SK-N-SH (cell line): ENCODE measurements around the gene KCNT1. TPM values are rescaled to one million over a fixed set of nuclear protein-coding genes. Genes with fewer than 3 reads are reported as not detected.

Experiments
- CTCF ChIA-PET: fragments of 300-600, 350-600 bp; formaldehyde crosslinking; extraction: SDS; loops from one replicate; lab custom pipeline; 2021; lab: Yijun Ruan, JAX
- POLR2A ChIA-PET: fragments of 350-600 bp; sonication (Branson Sonifier 250); formaldehyde crosslinking; extraction: SDS; loops from one replicate; lab custom pipeline; 2020; ENCODE audit warnings: antibody characterized with exemption, inconsistent platforms; lab: Yijun Ruan, JAX
- DNase-seq: peaks from one replicate; pipeline ENCODE4 v3.0.0; 2012
- H2AFZ ChIP-seq: fragments of 200-600 bp; sonication (generic); 2 replicates; pipeline ENCODE4 v1.8.1; 2016; ENCODE audit warnings: antibody characterized with exemption, mild to moderate bottlenecking, low read depth
- H3F3A ChIP-seq: fragments of 200-600 bp; sonication (generic); replicated peaks from 2 replicates; pipeline ENCODE3; 2016; ENCODE audit warnings: antibody characterized with exemption, mild to moderate bottlenecking; ENCODE audit not compliant: insufficient read depth
- H3K27ac ChIP-seq, 2 experiments: fragments of 200-500 bp in 1 of 2; fragments of 200-600 bp in 1 of 2; sonication (Bioruptor generic) in 1 of 2; sonication (generic), shearing (Covaris generic) in 1 of 2; 2 replicates each; pipeline versions ENCODE4 v1.5.1 to v1.6.1; 2014 to 2016; ENCODE audit warnings: low read depth in 2 of 2, inconsistent platforms in 1 of 2, low read length in 1 of 2, mild to moderate bottlenecking in 1 of 2, mixed read lengths in 1 of 2
- H3K27me3 ChIP-seq: fragments of 200-600 bp; sonication (generic), shearing (Covaris generic); 2 replicates; pipeline ENCODE4 v1.6.1; 2016; ENCODE audit warnings: mixed run types; ENCODE audit not compliant: insufficient read depth
- H3K36me3 ChIP-seq, 2 experiments: fragments of 200-500 bp in 1 of 2; fragments of 200-600 bp in 1 of 2; sonication (Bioruptor generic) in 1 of 2; sonication (generic) in 1 of 2; replicated peaks in 1 of 2; 2 replicates each; pipeline versions ENCODE3 to v1.5.1; 2014 to 2016; ENCODE audit warnings: low read length in 1 of 2, mild to moderate bottlenecking in 1 of 2; ENCODE audit not compliant: insufficient read depth in 2 of 2, control insufficient read depth in 1 of 2
- H3K4me1 ChIP-seq, 2 experiments: fragments of 200-500 bp in 1 of 2; fragments of 200-600 bp in 1 of 2; sonication (Bioruptor generic) in 1 of 2; sonication (generic), shearing (Covaris generic) in 1 of 2; 2 replicates each; pipeline versions ENCODE4 v1.5.1 to v1.6.1; 2014 to 2016; ENCODE audit warnings: low read depth in 1 of 2, low read length in 1 of 2, mixed run types in 1 of 2; ENCODE audit not compliant: insufficient read depth in 2 of 2, control insufficient read depth in 1 of 2
- H3K4me2 ChIP-seq: fragments of 200-600 bp; sonication (generic), shearing (Covaris generic); 2 replicates; pipeline ENCODE4 v1.6.1; 2017; ENCODE audit warnings: mixed run types
- H3K4me3 ChIP-seq, 2 experiments: fragments of 200-500 bp in 1 of 2; fragments of 200-600 bp in 1 of 2; sonication (Bioruptor generic) in 1 of 2; sonication (generic), shearing (Covaris generic) in 1 of 2; 2 replicates each; pipeline versions ENCODE4 v1.5.1 to v1.8.1; 2014 to 2016; ENCODE audit warnings: low read depth in 2 of 2, inconsistent platforms in 1 of 2, low read length in 1 of 2, mild to moderate bottlenecking in 1 of 2, mixed read lengths in 1 of 2, moderate library complexity in 1 of 2
- H3K79me2 ChIP-seq: fragments of 200-600 bp; sonication (generic); 2 replicates; pipeline ENCODE4 v1.8.1; 2017; ENCODE audit warnings: mild to moderate bottlenecking; ENCODE audit not compliant: insufficient read depth
- H3K9ac ChIP-seq: fragments of 200-600 bp; sonication (generic); 2 replicates; pipeline ENCODE4 v1.6.1; 2017; ENCODE audit warnings: mixed run types
- H3K9me2 ChIP-seq: fragments of 200-600 bp; sonication (generic); 2 replicates; pipeline ENCODE4 v1.6.1; 2017; ENCODE audit warnings: mixed run types
- H3K9me3 ChIP-seq: fragments of 200-600 bp; sonication (generic); 2 replicates; pipeline ENCODE4 v1.6.1; 2017; ENCODE audit warnings: mixed run types, mild to moderate bottlenecking, moderate library complexity
- H4K20me1 ChIP-seq: fragments of 200-600 bp; sonication (generic); 2 replicates; pipeline ENCODE4 v1.6.1; 2017; ENCODE audit warnings: mild to moderate bottlenecking, mixed run types; ENCODE audit not compliant: insufficient read depth
- CHD2 ChIP-seq: fragments of 150-350 bp; IDR thresholded peaks from 2 replicates; pipeline ENCODE4 v1.6.1; 2018; ENCODE audit warnings: low read length; ENCODE audit not compliant: partially characterized antibody
- ELF1 ChIP-seq: IDR thresholded peaks from 2 replicates; pipeline ENCODE4 v1.4.0; 2012
- EZH2phosphoT487 ChIP-seq: fragments of 200-600 bp; sonication (generic); IDR thresholded peaks from 2 replicates; pipeline ENCODE4 v1.6.1; 2017; ENCODE audit warnings: low read depth, mixed run types, mild to moderate bottlenecking, antibody characterized with exemption, moderate library complexity, borderline replicate concordance
- FOSL2 ChIP-seq: IDR thresholded peaks from 2 replicates; pipeline ENCODE4 v1.4.0; 2012; ENCODE audit warnings: low read depth, mild to moderate bottlenecking, moderate library complexity, borderline replicate concordance
- FOXM1 ChIP-seq: IDR thresholded peaks from 2 replicates; pipeline ENCODE4 v1.4.0; 2012; ENCODE audit warnings: low read depth, mild to moderate bottlenecking
- GABPA ChIP-seq: IDR thresholded peaks from 2 replicates; pipeline ENCODE4 v1.4.0; 2012; ENCODE audit warnings: low read depth, mild to moderate bottlenecking
- JUND ChIP-seq: IDR thresholded peaks from 2 replicates; pipeline ENCODE4 v1.4.0; 2012
- MEF2A ChIP-seq: IDR thresholded peaks from 2 replicates; pipeline ENCODE4 v1.4.0; 2012; ENCODE audit warnings: low read depth, borderline replicate concordance
- MXI1 ChIP-seq: IDR thresholded peaks from 2 replicates; pipeline ENCODE4 v1.6.1; 2012; ENCODE audit warnings: mild to moderate bottlenecking, low read depth, low read length, improper control_type of control experiment
- NFIC ChIP-seq: IDR thresholded peaks from 2 replicates; pipeline ENCODE4 v1.4.0; 2012; ENCODE audit warnings: borderline replicate concordance
- NRF1 ChIP-seq: IDR thresholded peaks from 2 replicates; pipeline ENCODE4 v1.6.1; 2012; ENCODE audit warnings: low read depth, mild to moderate bottlenecking, low read length
- RFX5 ChIP-seq: IDR thresholded peaks from 2 replicates; pipeline ENCODE4 v1.6.1; 2012; ENCODE audit warnings: mild to moderate bottlenecking, improper control_type of control experiment, low read length
- RXRA ChIP-seq: IDR thresholded peaks from 2 replicates; pipeline ENCODE4 v1.4.0; 2012; ENCODE audit warnings: low read depth, mild to moderate bottlenecking, borderline replicate concordance
- SIN3A ChIP-seq: IDR thresholded peaks from 2 replicates; pipeline ENCODE4 v1.6.1; 2012; ENCODE audit warnings: low read depth, mild to moderate bottlenecking, low read length, moderate library complexity, borderline replicate concordance
- TCF12 ChIP-seq: IDR thresholded peaks from 2 replicates; pipeline ENCODE4 v1.4.0; 2012
- TEAD4 ChIP-seq: IDR thresholded peaks from 2 replicates; pipeline ENCODE4 v1.4.0; 2012; ENCODE audit warnings: mild to moderate bottlenecking, borderline replicate concordance; ENCODE audit not compliant: insufficient read depth
- USF1 ChIP-seq: IDR thresholded peaks from 2 replicates; pipeline ENCODE4 v1.4.0; 2012; ENCODE audit warnings: low read depth, borderline replicate concordance
- USF2 ChIP-seq: fragments of 150-350 bp; IDR thresholded peaks from 2 replicates; pipeline ENCODE4 v1.6.1; 2017; ENCODE audit warnings: antibody characterized with exemption, low read length, low read depth, borderline replicate concordance
- YY1 ChIP-seq: IDR thresholded peaks from 2 replicates; pipeline ENCODE4 v1.4.0; 2012; ENCODE audit warnings: low read depth, mild to moderate bottlenecking
- WGBS: methylation state at CpG from one replicate; pipeline ENCODE4 v1.1.6; 2017; ENCODE audit warnings: low lambda C conversion rate; 5-methylcytosine and 5-hydroxymethylcytosine counted together
- polyA plus RNA-seq, 3 experiments: library from polyadenylated mRNA; depleted of rRNA; stranded (reverse); fragments of >200 nt; gene quantifications; 2 replicates each; pipeline ENCODE4 v1.2.3, GENCODE V29; 2012

KCNT1 gene
- polyA plus RNA-seq, 1 of the 3 experiments (the other 2 are of a cell fraction), result 0.08 TPM

GRCh38 chr9:135655317-135655716, 46.7 kb upstream of the KCNT1 start (continued):
- TF ChIP-seq NRF1 (no peak), RXRA (no peak), CHD2 (no peak), JUND (no peak), FOSL2 (no peak), GABPA (no peak), SIN3A (no peak), USF1 (no peak), NFIC (no peak), ELF1 (no peak), YY1 (no peak), FOXM1 (no peak)
- TF ChIP-seq, all 33 proteins: peak for 0

GRCh38 chr9:135657416-135657815, 44.6 kb upstream of the KCNT1 start:
- no peak overlapping the region for H3K9ac ChIP-seq
- H4K20me1 ChIP-seq, result no peaks in the 10 kb centered on the region
- H3K27me3 ChIP-seq, result no peaks in the 10 kb centered on the region
- H3K27ac ChIP-seq, result no peak overlapping the region
- 39% methylated on average over 15 of the region's 15 CpGs for WGBS
- no peaks in the 10 kb centered on the region; a peak in 1 of 4 replicates for H3K4me1 ChIP-seq
- no peak overlapping the region for H3K4me3 ChIP-seq
- H3K79me2 ChIP-seq, result no peaks in the 10 kb centered on the region
- no peak overlapping the region for H2AFZ ChIP-seq
- ChIA-PET POLR2A (no interaction called here), CTCF (no interaction called here)
- TF ChIP-seq EZH2phosphoT487 (no peak), MEF2A (no peak), USF2 (no peak), CHD2 (no peak), TEAD4 (no peak), YY1 (no peak), MXI1 (no peak), RFX5 (no peak), TCF12 (no peak)
- no peak overlapping the region for H3K4me2 ChIP-seq
- H3K9me3 ChIP-seq, result no peaks in the 10 kb centered on the region
- DNase-seq, result no peak
- no peaks in the 10 kb centered on the region for H3K36me3 ChIP-seq
- H3F3A ChIP-seq, result no peaks in the 10 kb centered on the region
- H3K9me2 ChIP-seq, result no peaks in the 10 kb centered on the region
